IPS-20b (cell line): ENCODE data around the gene CABLES1.

Experiments
- H3K27ac ChIP-seq: one replicate; pipeline ENCODE4 v1.5.1; 2013; ENCODE audit warnings: low read length
- H3K27me3 ChIP-seq: 2 replicates; pipeline ENCODE4 v1.6.1; 2013; ENCODE audit warnings: mild to moderate bottlenecking, low read length, inconsistent platforms; ENCODE audit not compliant: insufficient read depth
- H3K36me3 ChIP-seq: 2 replicates; pipeline ENCODE4 v1.6.1; 2013; ENCODE audit warnings: low read depth, mild to moderate bottlenecking, inconsistent platforms, low read length, moderate library complexity; ENCODE audit not compliant: insufficient read depth
- H3K4me1 ChIP-seq: 2 replicates; pipeline ENCODE4 v1.6.1; 2013; ENCODE audit warnings: mild to moderate bottlenecking, control low read depth, inconsistent platforms, low read length, moderate library complexity; ENCODE audit not compliant: insufficient read depth
- H3K4me3 ChIP-seq: 2 replicates; pipeline ENCODE4 v1.5.1; 2013; ENCODE audit warnings: mild to moderate bottlenecking, low read length, inconsistent platforms
- H3K9ac ChIP-seq: 2 replicates; pipeline ENCODE4 v1.6.1; 2013; ENCODE audit warnings: low read depth, mild to moderate bottlenecking, inconsistent platforms, low read length, moderate library complexity
- H3K9me3 ChIP-seq: 2 replicates; pipeline ENCODE4 v1.6.1; 2013; ENCODE audit warnings: mild to moderate bottlenecking, low read depth, low read length, inconsistent platforms; ENCODE audit not compliant: insufficient read depth

Gene CABLES1

GRCh38 chr18:23220355-23220754 is 85.1 kb downstream of the CABLES1 start:
- Histone ChIP-seq H3K36me3 (peaks cover 24% of the 10 kb centered on the region), H3K27ac (no peak overlapping the region), H3K9me3 (no peaks in the 10 kb centered on the region), H3K4me3 (no peak overlapping the region), H3K9ac (no peak overlapping the region), H3K27me3 (no peaks in the 10 kb centered on the region), H3K4me1 (no peaks in the 10 kb centered on the region)

- H3K27ac ChIP-seq, result no peak overlapping the region
- H3K27me3 ChIP-seq, result no peaks in the 10 kb centered on the region
- H3K9me3 ChIP-seq, result no peaks in the 10 kb centered on the region
- no peak overlapping the region for H3K4me3 ChIP-seq
- no peak overlapping the region for H3K9ac ChIP-seq
- H3K36me3 ChIP-seq, result peaks cover 13% of the 10 kb centered on the region; the same call in 1 of the 2 replicates
- no peaks in the 10 kb centered on the region; the same call in 1 of the 2 replicates for H3K4me1 ChIP-seq
Measured at GRCh38 chr18:23223641-23224040, 88.4 kb downstream of the CABLES1 start.

GRCh38 chr18:23225503-23225902 is 90.2 kb downstream of the CABLES1 start:
- no peak overlapping the region for H3K4me3 ChIP-seq
- H3K9me3 ChIP-seq, result no peaks in the 10 kb centered on the region
- H3K36me3 ChIP-seq, result peaks cover 12% of the 10 kb centered on the region; the same call in 1 of the 2 replicates
- H3K27ac ChIP-seq, result no peak overlapping the region
- H3K4me1 ChIP-seq, result no peaks in the 10 kb centered on the region; the same call in 1 of the 2 replicates
- no peaks in the 10 kb centered on the region for H3K27me3 ChIP-seq
- no peak overlapping the region for H3K9ac ChIP-seq

GRCh38 chr18:23226391-23226790 is 91.1 kb downstream of the CABLES1 start:
- Histone ChIP-seq H3K9ac (no peak overlapping the region), H3K36me3 (peaks cover 4% of the 10 kb centered on the region; the same call in 1 of the 2 replicates), H3K27me3 (no peaks in the 10 kb centered on the region), H3K9me3 (no peaks in the 10 kb centered on the region), H3K27ac (no peak overlapping the region), H3K4me3 (no peak overlapping the region), H3K4me1 (no peaks in the 10 kb centered on the region; the same call in 1 of the 2 replicates)

- no peak overlapping the region for H3K27ac ChIP-seq
- H3K9ac ChIP-seq, result no peak overlapping the region
- H3K9me3 ChIP-seq, result no peaks in the 10 kb centered on the region
- no peaks in the 10 kb centered on the region for H3K27me3 ChIP-seq
- no peak overlapping the region for H3K4me3 ChIP-seq
- peaks cover 10% of the 10 kb centered on the region; the same call in 1 of the 2 replicates for H3K36me3 ChIP-seq
- H3K4me1 ChIP-seq, result peaks cover 4% of the 10 kb centered on the region; the same call in 1 of the 2 replicates
Measured at GRCh38 chr18:23226930-23227725, 91.8 kb downstream of the CABLES1 start.

- Histone ChIP-seq H3K27ac (no peak overlapping the region), H3K27me3 (no peaks in the 10 kb centered on the region), H3K9ac (no peak overlapping the region), H3K4me3 (no peak overlapping the region), H3K9me3 (no peaks in the 10 kb centered on the region), H3K4me1 (peaks cover 5% of the 10 kb centered on the region; the same call in 1 of the 2 replicates), H3K36me3 (peaks cover 8% of the 10 kb centered on the region; the same call in 1 of the 2 replicates)
Measured at GRCh38 chr18:23227726-23228070, 92.4 kb downstream of the CABLES1 start.

GRCh38 chr18:23228102-23229061 is 93.1 kb downstream of the CABLES1 start:
- peaks cover 5% of the 10 kb centered on the region; the same call in 1 of the 2 replicates for H3K4me1 ChIP-seq
- no peaks in the 10 kb centered on the region for H3K9me3 ChIP-seq
- no peak overlapping the region for H3K27ac ChIP-seq
- H3K9ac ChIP-seq, result no peak overlapping the region
- H3K4me3 ChIP-seq, result no peak overlapping the region
- 0 out of 2 replicates have a peak, but pooled peaks cover 6% of the 10 kb centered on the region for H3K36me3 ChIP-seq
- no peaks in the 10 kb centered on the region for H3K27me3 ChIP-seq

GRCh38 chr18:23229472-23229871 is 94.2 kb downstream of the CABLES1 start:
- Histone ChIP-seq H3K9ac (no peak overlapping the region), H3K27ac (no peak overlapping the region), H3K4me1 (peaks cover 5% of the 10 kb centered on the region; the same call in 1 of the 2 replicates)

GRCh38 chr18:23230686-23231085 is 95.4 kb downstream of the CABLES1 start:
- no peaks in the 10 kb centered on the region for H3K9me3 ChIP-seq
- no peak overlapping the region for H3K27ac ChIP-seq
- no peak overlapping the region for H3K9ac ChIP-seq
- peaks cover 13% of the 10 kb centered on the region for H3K36me3 ChIP-seq
- peaks cover 7% of the 10 kb centered on the region; the same call in 1 of the 2 replicates for H3K4me1 ChIP-seq
- no peaks in the 10 kb centered on the region for H3K27me3 ChIP-seq
- no peak overlapping the region for H3K4me3 ChIP-seq

More at GRCh38 chr18:23229472-23229871, 94.2 kb downstream of the CABLES1 start:
- Histone ChIP-seq H3K9me3 (no peaks in the 10 kb centered on the region), H3K27me3 (no peaks in the 10 kb centered on the region), H3K4me3 (no peak overlapping the region), H3K36me3 (peaks cover 11% of the 10 kb centered on the region)

GRCh38 chr18:23231340-23232021 is 96.2 kb downstream of the CABLES1 start:
- peaks cover 9% of the 10 kb centered on the region; the same call in 1 of the 2 replicates for H3K4me1 ChIP-seq
- H3K27me3 ChIP-seq, result no peaks in the 10 kb centered on the region
- H3K36me3 ChIP-seq, result peaks cover 18% of the 10 kb centered on the region
- H3K4me3 ChIP-seq, result no peak overlapping the region
- no peaks in the 10 kb centered on the region for H3K9me3 ChIP-seq
- no peak overlapping the region for H3K9ac ChIP-seq
- H3K27ac ChIP-seq, result no peak overlapping the region

GRCh38 chr18:23232331-23232730 is 97.0 kb downstream of the CABLES1 start:
- peaks cover 9% of the 10 kb centered on the region; the same call in 1 of the 2 replicates for H3K4me1 ChIP-seq
- no peaks in the 10 kb centered on the region for H3K9me3 ChIP-seq
- no peak overlapping the region for H3K27ac ChIP-seq
- peaks cover 27% of the 10 kb centered on the region for H3K36me3 ChIP-seq
- H3K27me3 ChIP-seq, result no peaks in the 10 kb centered on the region
- no peak overlapping the region for H3K4me3 ChIP-seq
- H3K9ac ChIP-seq, result no peak overlapping the region
